ENCODE results near the gene FRYL. TPM values are rescaled to one million over a fixed set of nuclear protein-coding genes. Genes with fewer than 3 reads are reported as not detected.

FRYL gene
- total and polyA plus RNA-seq, 2 of the 13 experiments (the other 11 are each of a cell fraction or from before 2014, with no cell fraction given): 9.7 to 19.6 TPM

GRCh38 chr4:48585401-48585800, 194.7 kb downstream of the FRYL start:
- Histone ChIP-seq H3K9ac (ENCODE audit: insufficient read depth, low read depth, low read length) (no peak overlapping the region), H3K4me3 (replicated peaks in 1 of 3; ENCODE audit: insufficient read depth in 1 of 3, low read depth in 2 of 3, low read length in 3 of 3) (no peak overlapping the region), H3K4me1 (ENCODE audit: insufficient read depth, low read length) (no peaks in the 10 kb centered on the region), H3K27me3 (ENCODE audit: control insufficient read depth in 1 of 2, insufficient read depth in 2 of 2, low read length in 2 of 2) (no peaks in the 10 kb centered on the region), H3K79me2 (ENCODE audit: insufficient read depth, low read length) (no peaks in the 10 kb centered on the region), H3K36me3 (replicated peaks in 1 of 2; ENCODE audit: control insufficient read depth in 1 of 2, insufficient read depth in 2 of 2, low read length in 2 of 2) (peaks cover 3 to 17% of the 10 kb centered on the region in 2 experiments), H4K20me1 (ENCODE audit: insufficient read depth, low read length) (no peaks in the 10 kb centered on the region), H2AFZ (ENCODE audit: low read length) (no peak overlapping the region), H3K9me3 (ENCODE audit: low read length) (no peaks in the 10 kb centered on the region), H3K4me2 (ENCODE audit: low read depth, low read length) (no peak overlapping the region), H3K27ac (ENCODE audit: extremely low read length, insufficient read depth, low read length) (no peak overlapping the region)
- in situ Hi-C loops (cut with HindIII; ENCODE audit: extremely low pct_ligation_motif_present, low pct_unique_long_range_greater_than_20kb): loop anchor here (25.0 kb wide), 1 partner anchor 202 kb away; the partner anchor contains the start of gene FRYL
- FAIRE-seq (no peak), ATAC-seq (no peak), DNase-seq (ENCODE audit: low spot score) (no peak)
- 100% methylated on average over 2 of the region's 2 CpGs for WGBS (ENCODE audit: low lambda C conversion rate)
- TF ChIP-seq ZBTB33 (CRISPR knock-in tag; IDR thresholded peaks at IDR 0.05) (no peak), ZC3H13 (CRISPR knock-in tag; IDR thresholded peaks at IDR 0.05) (no peak), HDAC6 (IDR thresholded peaks at IDR 0.05; ENCODE audit: low read depth, low read length) (no peak), MXI1 (IDR thresholded peaks at IDR 0.05; ENCODE audit: borderline replicate concordance, low read depth, low read length) (no peak), SOX13 (IDR thresholded peaks at IDR 0.05) (no peak), SOX13 (CRISPR knock-in tag; conservative IDR thresholded peaks at IDR 0.05 in 1 of 2, IDR thresholded peaks at IDR 0.05 in 1 of 2) (no peak), ZBTB1 (CRISPR knock-in tag; IDR thresholded peaks at IDR 0.05; ENCODE audit: borderline replicate concordance) (no peak), ZSCAN25 (CRISPR knock-in tag; IDR thresholded peaks at IDR 0.05) (no peak)
- ChIA-PET CTCF (ENCODE audit: low intra/inter-chr PET ratio, low total read pairs) (no interaction called here), POLR2A (no interaction called here)
- no TSS peak for BruUV-seq (replicated peaks)
- intact Hi-C loops (cut with micrococcal nuclease; ENCODE audit: unreplicated experiment): no loop called here

All from HepG2 (cell line).